SK-N-SH (cell line): Measurements from ENCODE around the gene HS3ST1. TPM values are rescaled to one million over a fixed set of nuclear protein-coding genes. Genes with fewer than 3 reads are reported as not detected.

Experiments
- CTCF ChIA-PET: fragments of 300-600, 350-600 bp; formaldehyde crosslinking; extraction: SDS; loops from one replicate; lab custom pipeline; 2021; lab: Yijun Ruan, JAX
- POLR2A ChIA-PET: fragments of 350-600 bp; sonication (Branson Sonifier 250); formaldehyde crosslinking; extraction: SDS; loops from one replicate; lab custom pipeline; 2020; ENCODE audit warnings: antibody characterized with exemption, inconsistent platforms; lab: Yijun Ruan, JAX
- DNase-seq: peaks from one replicate; pipeline ENCODE4 v3.0.0; 2012
- H2AFZ ChIP-seq: fragments of 200-600 bp; sonication (generic); 2 replicates; pipeline ENCODE4 v1.8.1; 2016; ENCODE audit warnings: antibody characterized with exemption, mild to moderate bottlenecking, low read depth
- H3F3A ChIP-seq: fragments of 200-600 bp; sonication (generic); replicated peaks from 2 replicates; pipeline ENCODE3; 2016; ENCODE audit warnings: antibody characterized with exemption, mild to moderate bottlenecking; ENCODE audit not compliant: insufficient read depth
- H3K27ac ChIP-seq, 2 experiments: fragments of 200-500 bp in 1 of 2; fragments of 200-600 bp in 1 of 2; sonication (Bioruptor generic) in 1 of 2; sonication (generic), shearing (Covaris generic) in 1 of 2; 2 replicates each; pipeline versions ENCODE4 v1.5.1 to v1.6.1; 2014 to 2016; ENCODE audit warnings: low read depth in 2 of 2, inconsistent platforms in 1 of 2, low read length in 1 of 2, mild to moderate bottlenecking in 1 of 2, mixed read lengths in 1 of 2
- H3K27me3 ChIP-seq: fragments of 200-600 bp; sonication (generic), shearing (Covaris generic); 2 replicates; pipeline ENCODE4 v1.6.1; 2016; ENCODE audit warnings: mixed run types; ENCODE audit not compliant: insufficient read depth
- H3K36me3 ChIP-seq, 2 experiments: fragments of 200-500 bp in 1 of 2; fragments of 200-600 bp in 1 of 2; sonication (Bioruptor generic) in 1 of 2; sonication (generic) in 1 of 2; replicated peaks in 1 of 2; 2 replicates each; pipeline versions ENCODE3 to v1.5.1; 2014 to 2016; ENCODE audit warnings: low read length in 1 of 2, mild to moderate bottlenecking in 1 of 2; ENCODE audit not compliant: insufficient read depth in 2 of 2, control insufficient read depth in 1 of 2
- H3K4me1 ChIP-seq, 2 experiments: fragments of 200-500 bp in 1 of 2; fragments of 200-600 bp in 1 of 2; sonication (Bioruptor generic) in 1 of 2; sonication (generic), shearing (Covaris generic) in 1 of 2; 2 replicates each; pipeline versions ENCODE4 v1.5.1 to v1.6.1; 2014 to 2016; ENCODE audit warnings: low read depth in 1 of 2, low read length in 1 of 2, mixed run types in 1 of 2; ENCODE audit not compliant: insufficient read depth in 2 of 2, control insufficient read depth in 1 of 2
- H3K4me2 ChIP-seq: fragments of 200-600 bp; sonication (generic), shearing (Covaris generic); 2 replicates; pipeline ENCODE4 v1.6.1; 2017; ENCODE audit warnings: mixed run types
- H3K4me3 ChIP-seq, 2 experiments: fragments of 200-500 bp in 1 of 2; fragments of 200-600 bp in 1 of 2; sonication (Bioruptor generic) in 1 of 2; sonication (generic), shearing (Covaris generic) in 1 of 2; 2 replicates each; pipeline versions ENCODE4 v1.5.1 to v1.8.1; 2014 to 2016; ENCODE audit warnings: low read depth in 2 of 2, inconsistent platforms in 1 of 2, low read length in 1 of 2, mild to moderate bottlenecking in 1 of 2, mixed read lengths in 1 of 2, moderate library complexity in 1 of 2
- H3K79me2 ChIP-seq: fragments of 200-600 bp; sonication (generic); 2 replicates; pipeline ENCODE4 v1.8.1; 2017; ENCODE audit warnings: mild to moderate bottlenecking; ENCODE audit not compliant: insufficient read depth
- H3K9ac ChIP-seq: fragments of 200-600 bp; sonication (generic); 2 replicates; pipeline ENCODE4 v1.6.1; 2017; ENCODE audit warnings: mixed run types
- H3K9me2 ChIP-seq: fragments of 200-600 bp; sonication (generic); 2 replicates; pipeline ENCODE4 v1.6.1; 2017; ENCODE audit warnings: mixed run types
- H3K9me3 ChIP-seq: fragments of 200-600 bp; sonication (generic); 2 replicates; pipeline ENCODE4 v1.6.1; 2017; ENCODE audit warnings: mixed run types, mild to moderate bottlenecking, moderate library complexity
- H4K20me1 ChIP-seq: fragments of 200-600 bp; sonication (generic); 2 replicates; pipeline ENCODE4 v1.6.1; 2017; ENCODE audit warnings: mild to moderate bottlenecking, mixed run types; ENCODE audit not compliant: insufficient read depth
- EP300 ChIP-seq, 2 experiments: IDR thresholded peaks; 2 replicates each; pipeline versions ENCODE4 v1.4.0 to v1.6.1; 2012; ENCODE audit warnings: borderline replicate concordance in 1 of 2, low read depth in 1 of 2, low read length in 1 of 2
- FOSL2 ChIP-seq: IDR thresholded peaks from 2 replicates; pipeline ENCODE4 v1.4.0; 2012; ENCODE audit warnings: low read depth, mild to moderate bottlenecking, moderate library complexity, borderline replicate concordance
- FOXJ3 ChIP-seq: sonication (generic); formaldehyde crosslinking; IDR thresholded peaks from 2 replicates; pipeline ENCODE4 v1.5.1; 2020; ENCODE audit warnings: mild to moderate bottlenecking, missing genetic modification reagents
- GATA2 ChIP-seq: sonication (generic); formaldehyde crosslinking; IDR thresholded peaks from 2 replicates; pipeline ENCODE4 v1.5.0; 2020; ENCODE audit warnings: mild to moderate bottlenecking, missing genetic modification reagents
- POLR2AphosphoS5 ChIP-seq: IDR thresholded peaks from 2 replicates; pipeline ENCODE4 v1.6.1; 2012; ENCODE audit warnings: low read depth, low read length
- RAD21 ChIP-seq: IDR thresholded peaks from 2 replicates; pipeline ENCODE4 v1.6.1; 2012; ENCODE audit warnings: mild to moderate bottlenecking, low read length
- RCOR1 ChIP-seq: fragments of 150-350 bp; IDR thresholded peaks from 2 replicates; pipeline ENCODE4 v1.6.1; 2017; ENCODE audit warnings: antibody characterized with exemption, low read length
- RFX5 ChIP-seq: IDR thresholded peaks from 2 replicates; pipeline ENCODE4 v1.6.1; 2012; ENCODE audit warnings: mild to moderate bottlenecking, improper control_type of control experiment, low read length
- RXRA ChIP-seq: IDR thresholded peaks from 2 replicates; pipeline ENCODE4 v1.4.0; 2012; ENCODE audit warnings: low read depth, mild to moderate bottlenecking, borderline replicate concordance
- SIN3A ChIP-seq: IDR thresholded peaks from 2 replicates; pipeline ENCODE4 v1.6.1; 2012; ENCODE audit warnings: low read depth, mild to moderate bottlenecking, low read length, moderate library complexity, borderline replicate concordance
- SMC3 ChIP-seq: IDR thresholded peaks from 2 replicates; pipeline ENCODE4 v1.6.1; 2012; ENCODE audit warnings: low read depth, low read length, improper control_type of control experiment
- TAF1 ChIP-seq: IDR thresholded peaks from 2 replicates; pipeline ENCODE4 v1.6.1; 2012; ENCODE audit warnings: low read depth, mild to moderate bottlenecking, low read length, moderate library complexity, borderline replicate concordance
- TCF12 ChIP-seq: IDR thresholded peaks from 2 replicates; pipeline ENCODE4 v1.4.0; 2012
- WGBS: methylation state at CpG from one replicate; pipeline ENCODE4 v1.1.6; 2017; ENCODE audit warnings: low lambda C conversion rate; 5-methylcytosine and 5-hydroxymethylcytosine counted together
- polyA plus RNA-seq, 3 experiments: library from polyadenylated mRNA; depleted of rRNA; stranded (reverse); fragments of >200 nt; gene quantifications; 2 replicates each; pipeline ENCODE4 v1.2.3, GENCODE V29; 2012
- TF ChIP-seq, protein P1 (sequence below): IDR thresholded peaks from 2 replicates; pipeline ENCODE4 v1.6.1; 2012; ENCODE audit warnings: mild to moderate bottlenecking, low read depth, low read length, moderate library complexity
- TF ChIP-seq, protein P2 (sequence below): IDR thresholded peaks from 2 replicates; pipeline ENCODE4 v1.4.0; 2012; ENCODE audit warnings: low read depth, borderline replicate concordance
- TF ChIP-seq, protein P3 (sequence below): IDR thresholded peaks from 2 replicates; pipeline ENCODE4 v1.4.0; 2012; ENCODE audit warnings: low read depth, borderline replicate concordance
- TF ChIP-seq, protein P4 (sequence below): IDR thresholded peaks from 2 replicates; pipeline ENCODE4; 2012

Gene HS3ST1
- polyA plus RNA-seq, 1 of the 3 experiments (the other 2 are of a cell fraction): not detected

DNA sequence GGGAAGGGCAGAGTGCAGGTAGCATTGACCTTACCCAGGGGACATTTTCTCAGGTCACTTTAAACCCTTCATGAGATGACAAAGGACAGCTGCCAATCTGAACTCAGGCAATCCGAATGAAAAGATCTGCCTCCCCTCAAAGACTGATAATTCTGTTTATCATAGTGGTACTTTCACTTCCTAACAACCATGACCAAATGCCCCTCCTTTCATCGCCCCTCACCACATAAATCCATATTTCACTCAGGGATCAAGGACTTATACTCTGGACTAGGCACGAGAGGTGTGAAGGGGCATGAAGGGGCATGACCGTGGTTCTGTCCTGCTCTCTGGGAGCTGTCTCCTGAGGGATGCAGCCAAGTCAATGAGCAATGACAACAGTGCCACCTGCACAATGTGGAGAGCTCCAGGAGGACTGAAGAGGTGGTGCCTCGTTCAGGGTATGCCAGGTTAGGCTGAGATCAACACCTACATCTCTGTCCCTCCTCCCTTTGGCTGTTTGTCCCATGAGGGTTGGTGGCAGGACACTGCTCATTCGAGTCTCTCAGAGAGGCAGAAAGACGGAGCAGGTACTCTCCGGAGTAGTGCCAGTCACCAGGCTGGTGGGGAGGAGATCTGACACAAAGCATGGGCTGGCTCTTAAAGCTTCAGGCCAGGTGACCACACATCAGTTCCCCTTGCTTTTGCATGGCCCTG, 12.5 kb downstream of the HS3ST1 start:
- ChIA-PET POLR2A (no interaction called here), CTCF (no interaction called here)
- 8% methylated on average over 8 of the region's 8 CpGs for WGBS

DNA sequence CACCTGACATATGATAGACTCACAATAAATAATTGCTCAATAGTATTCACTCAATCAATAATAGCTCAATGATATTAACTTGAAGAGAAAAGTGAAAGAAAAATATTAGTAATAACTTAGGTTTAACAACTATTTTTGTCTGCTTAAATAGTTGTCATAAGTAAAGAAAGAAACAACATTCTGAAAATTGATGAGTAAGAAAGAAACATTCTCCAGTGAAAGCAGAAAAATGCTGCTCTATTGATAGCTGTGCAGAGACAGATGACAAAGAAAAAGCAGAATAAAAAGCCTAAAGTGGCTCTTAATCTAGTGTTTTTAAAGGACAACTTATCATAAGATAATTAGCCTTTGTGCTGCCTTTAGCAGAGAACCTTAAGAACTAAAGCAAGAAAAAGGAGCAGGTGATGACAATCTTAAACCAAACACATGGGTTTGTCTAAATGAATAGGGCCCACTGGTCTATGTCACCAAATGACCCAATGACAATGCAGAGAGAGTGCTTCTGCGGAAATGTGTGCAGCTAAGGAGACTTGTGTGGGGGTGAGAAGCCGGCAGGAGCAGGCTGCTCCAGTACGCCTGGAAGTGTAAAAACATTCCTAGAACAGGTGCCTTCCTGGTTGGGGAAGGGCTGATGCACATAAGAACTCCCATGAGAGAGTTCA, 13.2 kb downstream of the HS3ST1 start:
- no peak for DNase-seq
- no peaks in the 10 kb centered on the region for H3K4me1 ChIP-seq
- 22% methylated on average over 3 of the region's 3 CpGs for WGBS
- H3K27ac ChIP-seq: no peak overlapping the region
- no peaks in the 10 kb centered on the region for H3K36me3 ChIP-seq
- H3K79me2 ChIP-seq: no peaks in the 10 kb centered on the region
- no peak overlapping the region for H2AFZ ChIP-seq
- no peaks in the 10 kb centered on the region for H3K9me2 ChIP-seq
- H3K9ac ChIP-seq: no peak overlapping the region
- H3F3A ChIP-seq: no peaks in the 10 kb centered on the region
- H3K9me3 ChIP-seq: no peaks in the 10 kb centered on the region
- no peaks in the 10 kb centered on the region for H4K20me1 ChIP-seq
- H3K4me2 ChIP-seq: no peak overlapping the region
- CTCF ChIA-PET: no interaction called here
- no peak overlapping the region for H3K4me3 ChIP-seq
- H3K27me3 ChIP-seq: no peaks in the 10 kb centered on the region
- POLR2A ChIA-PET: no interaction called here
- TF ChIP-seq POLR2AphosphoS5 (no peak), TCF12 (no peak), RAD21 (no peak), EP300 (IDR thresholded peaks at IDR 0.05; ENCODE audit: borderline replicate concordance in 1 of 2, low read depth in 1 of 2, low read length in 1 of 2) (no peak), FOXJ3 (no peak)
- TF ChIP-seq, protein P1, sequence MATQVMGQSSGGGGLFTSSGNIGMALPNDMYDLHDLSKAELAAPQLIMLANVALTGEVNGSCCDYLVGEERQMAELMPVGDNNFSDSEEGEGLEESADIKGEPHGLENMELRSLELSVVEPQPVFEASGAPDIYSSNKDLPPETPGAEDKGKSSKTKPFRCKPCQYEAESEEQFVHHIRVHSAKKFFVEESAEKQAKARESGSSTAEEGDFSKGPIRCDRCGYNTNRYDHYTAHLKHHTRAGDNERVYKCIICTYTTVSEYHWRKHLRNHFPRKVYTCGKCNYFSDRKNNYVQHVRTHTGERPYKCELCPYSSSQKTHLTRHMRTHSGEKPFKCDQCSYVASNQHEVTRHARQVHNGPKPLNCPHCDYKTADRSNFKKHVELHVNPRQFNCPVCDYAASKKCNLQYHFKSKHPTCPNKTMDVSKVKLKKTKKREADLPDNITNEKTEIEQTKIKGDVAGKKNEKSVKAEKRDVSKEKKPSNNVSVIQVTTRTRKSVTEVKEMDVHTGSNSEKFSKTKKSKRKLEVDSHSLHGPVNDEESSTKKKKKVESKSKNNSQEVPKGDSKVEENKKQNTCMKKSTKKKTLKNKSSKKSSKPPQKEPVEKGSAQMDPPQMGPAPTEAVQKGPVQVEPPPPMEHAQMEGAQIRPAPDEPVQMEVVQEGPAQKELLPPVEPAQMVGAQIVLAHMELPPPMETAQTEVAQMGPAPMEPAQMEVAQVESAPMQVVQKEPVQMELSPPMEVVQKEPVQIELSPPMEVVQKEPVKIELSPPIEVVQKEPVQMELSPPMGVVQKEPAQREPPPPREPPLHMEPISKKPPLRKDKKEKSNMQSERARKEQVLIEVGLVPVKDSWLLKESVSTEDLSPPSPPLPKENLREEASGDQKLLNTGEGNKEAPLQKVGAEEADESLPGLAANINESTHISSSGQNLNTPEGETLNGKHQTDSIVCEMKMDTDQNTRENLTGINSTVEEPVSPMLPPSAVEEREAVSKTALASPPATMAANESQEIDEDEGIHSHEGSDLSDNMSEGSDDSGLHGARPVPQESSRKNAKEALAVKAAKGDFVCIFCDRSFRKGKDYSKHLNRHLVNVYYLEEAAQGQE: no peak
- TF ChIP-seq, protein P2, sequence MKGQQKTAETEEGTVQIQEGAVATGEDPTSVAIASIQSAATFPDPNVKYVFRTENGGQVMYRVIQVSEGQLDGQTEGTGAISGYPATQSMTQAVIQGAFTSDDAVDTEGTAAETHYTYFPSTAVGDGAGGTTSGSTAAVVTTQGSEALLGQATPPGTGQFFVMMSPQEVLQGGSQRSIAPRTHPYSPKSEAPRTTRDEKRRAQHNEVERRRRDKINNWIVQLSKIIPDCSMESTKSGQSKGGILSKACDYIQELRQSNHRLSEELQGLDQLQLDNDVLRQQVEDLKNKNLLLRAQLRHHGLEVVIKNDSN: no peak

More for the DNA sequence above, 12.5 kb downstream of the HS3ST1 start:
- Histone ChIP-seq H3K4me3 (no peak overlapping the region), H3K4me1 (no peaks in the 10 kb centered on the region), H3K4me2 (no peak overlapping the region), H3K27me3 (no peaks in the 10 kb centered on the region)
- no peak for DNase-seq
- TF ChIP-seq TAF1 (no peak), RCOR1 (no peak), RFX5 (no peak), SMC3 (no peak), FOSL2 (no peak), GATA2 (CRISPR knock-in tag) (no peak), SIN3A (no peak), RXRA (no peak)
- TF ChIP-seq, protein P3, sequence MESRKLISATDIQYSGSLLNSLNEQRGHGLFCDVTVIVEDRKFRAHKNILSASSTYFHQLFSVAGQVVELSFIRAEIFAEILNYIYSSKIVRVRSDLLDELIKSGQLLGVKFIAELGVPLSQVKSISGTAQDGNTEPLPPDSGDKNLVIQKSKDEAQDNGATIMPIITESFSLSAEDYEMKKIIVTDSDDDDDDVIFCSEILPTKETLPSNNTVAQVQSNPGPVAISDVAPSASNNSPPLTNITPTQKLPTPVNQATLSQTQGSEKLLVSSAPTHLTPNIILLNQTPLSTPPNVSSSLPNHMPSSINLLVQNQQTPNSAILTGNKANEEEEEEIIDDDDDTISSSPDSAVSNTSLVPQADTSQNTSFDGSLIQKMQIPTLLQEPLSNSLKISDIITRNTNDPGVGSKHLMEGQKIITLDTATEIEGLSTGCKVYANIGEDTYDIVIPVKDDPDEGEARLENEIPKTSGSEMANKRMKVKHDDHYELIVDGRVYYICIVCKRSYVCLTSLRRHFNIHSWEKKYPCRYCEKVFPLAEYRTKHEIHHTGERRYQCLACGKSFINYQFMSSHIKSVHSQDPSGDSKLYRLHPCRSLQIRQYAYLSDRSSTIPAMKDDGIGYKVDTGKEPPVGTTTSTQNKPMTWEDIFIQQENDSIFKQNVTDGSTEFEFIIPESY: no peak
- TF ChIP-seq, protein P2: no peak
- TF ChIP-seq, protein P4, sequence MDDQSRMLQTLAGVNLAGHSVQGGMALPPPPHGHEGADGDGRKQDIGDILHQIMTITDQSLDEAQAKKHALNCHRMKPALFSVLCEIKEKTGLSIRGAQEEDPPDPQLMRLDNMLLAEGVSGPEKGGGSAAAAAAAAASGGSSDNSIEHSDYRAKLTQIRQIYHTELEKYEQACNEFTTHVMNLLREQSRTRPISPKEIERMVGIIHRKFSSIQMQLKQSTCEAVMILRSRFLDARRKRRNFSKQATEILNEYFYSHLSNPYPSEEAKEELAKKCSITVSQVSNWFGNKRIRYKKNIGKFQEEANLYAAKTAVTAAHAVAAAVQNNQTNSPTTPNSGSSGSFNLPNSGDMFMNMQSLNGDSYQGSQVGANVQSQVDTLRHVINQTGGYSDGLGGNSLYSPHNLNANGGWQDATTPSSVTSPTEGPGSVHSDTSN: no peak
- TF ChIP-seq, all 33 proteins: peak for 0
- Histone ChIP-seq H2AFZ (no peak overlapping the region), H3F3A (no peaks in the 10 kb centered on the region), H3K79me2 (no peaks in the 10 kb centered on the region), H3K27ac (no peak overlapping the region), H4K20me1 (no peaks in the 10 kb centered on the region), H3K9me2 (no peaks in the 10 kb centered on the region), H3K36me3 (no peaks in the 10 kb centered on the region), H3K9ac (no peak overlapping the region), H3K9me3 (no peaks in the 10 kb centered on the region)
